ENCODE measurements around the gene TNNI3.
"Not testable (repeated sequence)": the region's sequence is repeated elsewhere in the genome, so short reads cannot be mapped to it uniquely, and the experiment has no call there.

The TNNI3 gene

GRCh38 chr19:55172741-55173140 is 15.2 kb upstream of the TNNI3 start:
- no peak for DNase-seq

- DNase-seq: not testable (repeated sequence)
Measured at GRCh38 chr19:55172318-55172717, 14.8 kb upstream of the TNNI3 start.

GRCh38 chr19:55171440-55171839 is 13.9 kb upstream of the TNNI3 start:
- DNase-seq: no peak

- DNase-seq: no peak
Measured at GRCh38 chr19:55169136-55169535, 11.6 kb upstream of the TNNI3 start.

GRCh38 chr19:55166530-55167268 is 9.2 kb upstream of the TNNI3 start, which contains the start of gene DNAAF3:
TSS of gene DNAAF3 (minus strand) at chr19:55166613. CDS start at chr19:55166413, 200 bp downstream.
- DNase-seq: peak; percentile 79

GRCh38 chr19:55165952-55166529 is 8.5 kb upstream of the TNNI3 start:
- DNase-seq: peak; percentile 62

- DNase-seq: no peak
Measured at GRCh38 chr19:55161571-55162322, 4.2 kb upstream of the TNNI3 start.

- DNase-seq: no peak
Measured at GRCh38 chr19:55160986-55161365, 3.4 kb upstream of the TNNI3 start.

- peak; percentile 87 for DNase-seq
Measured at GRCh38 chr19:55160128-55160985, 2.8 kb upstream of the TNNI3 start.

GRCh38 chr19:55158848-55159749 is 1.6 kb upstream of the TNNI3 start:
- no peak for DNase-seq

GRCh38 chr19:55158423-55158822 is 891 bp upstream of the TNNI3 start:
- DNase-seq: no peak

GRCh38 chr19:55156202-55157063 is 1.1 kb downstream of the TNNI3 start:
- DNase-seq: peak; percentile 30

GRCh38 chr19:55155784-55156183 is 1.7 kb downstream of the TNNI3 start:
- not testable (repeated sequence) for DNase-seq

- DNase-seq: no peak
Measured at GRCh38 chr19:55153652-55154264, 3.8 kb downstream of the TNNI3 start.

- DNase-seq: no peak
Measured at GRCh38 chr19:55152017-55152416, 5.5 kb downstream of the TNNI3 start.

GRCh38 chr19:55149078-55150003 is 8.2 kb downstream of the TNNI3 start, which contains the start of gene TNNT1:
TSS of gene TNNT1 (minus strand) at chr19:55149206. CDS start at chr19:55147157, 2,049 bp downstream.
- DNase-seq: no peak

- no peak for DNase-seq
Measured at GRCh38 chr19:55147545-55148251, 9.8 kb downstream of the TNNI3 start.

- no peak for DNase-seq
Measured at GRCh38 chr19:55146705-55147273, 10.7 kb downstream of the TNNI3 start.

Data from CD4-positive, alpha-beta T cell treated with Interleukin-12 subunit alpha and Interleukin-12 subunit beta, for 1 hour (primary cell).